ENCODE data around the gene THAP11. TPM values are rescaled to one million over a fixed set of nuclear protein-coding genes. Genes with fewer than 3 reads are reported as not detected.

The THAP11 gene
- total and polyA plus RNA-seq, 2 of the 13 experiments (the other 11 are each of a cell fraction or from before 2014, with no cell fraction given): 44.2 to 53.4 TPM

DNA sequence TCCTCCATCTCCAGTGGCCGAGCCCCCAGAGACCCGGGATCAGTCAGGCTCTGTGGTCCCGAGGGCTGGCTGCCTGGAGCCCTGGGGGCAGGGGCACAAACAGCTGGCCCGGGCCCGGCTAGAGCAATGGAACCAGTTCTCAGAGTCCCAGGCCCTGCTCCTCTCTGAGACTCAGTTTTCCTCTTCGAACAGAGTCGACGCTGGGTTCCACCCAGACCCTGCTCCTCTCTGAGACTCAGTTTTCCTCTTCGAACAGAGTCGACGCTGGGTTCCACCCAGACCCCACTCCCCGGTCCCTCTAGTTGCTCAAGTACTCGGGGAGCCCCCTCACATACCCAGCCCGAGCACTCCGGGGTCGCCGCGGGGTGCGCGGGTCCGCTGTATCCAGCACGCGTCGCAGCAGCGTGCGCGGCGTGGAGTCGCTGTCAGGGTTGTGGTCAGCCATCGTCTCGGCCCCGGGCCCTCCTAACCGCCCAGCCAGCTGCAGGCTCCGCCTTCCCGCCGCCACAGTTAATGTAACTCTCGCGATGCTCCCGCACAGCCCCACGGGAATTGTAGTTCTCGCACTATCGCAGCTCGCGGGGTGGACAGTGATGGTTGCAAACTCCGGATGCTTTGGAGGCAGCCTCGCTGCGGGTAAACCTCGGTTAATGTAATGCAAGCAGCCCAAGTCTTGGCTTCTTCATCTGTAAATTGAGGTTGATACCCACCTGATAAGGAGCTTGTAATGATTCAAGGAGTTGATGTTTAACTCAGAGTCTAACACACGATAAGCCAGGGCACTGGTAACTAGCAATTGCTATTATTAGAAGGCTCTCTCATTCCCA is 8.5 kb upstream of the THAP11 start (continued):
- TF ChIP-seq, protein P1, sequence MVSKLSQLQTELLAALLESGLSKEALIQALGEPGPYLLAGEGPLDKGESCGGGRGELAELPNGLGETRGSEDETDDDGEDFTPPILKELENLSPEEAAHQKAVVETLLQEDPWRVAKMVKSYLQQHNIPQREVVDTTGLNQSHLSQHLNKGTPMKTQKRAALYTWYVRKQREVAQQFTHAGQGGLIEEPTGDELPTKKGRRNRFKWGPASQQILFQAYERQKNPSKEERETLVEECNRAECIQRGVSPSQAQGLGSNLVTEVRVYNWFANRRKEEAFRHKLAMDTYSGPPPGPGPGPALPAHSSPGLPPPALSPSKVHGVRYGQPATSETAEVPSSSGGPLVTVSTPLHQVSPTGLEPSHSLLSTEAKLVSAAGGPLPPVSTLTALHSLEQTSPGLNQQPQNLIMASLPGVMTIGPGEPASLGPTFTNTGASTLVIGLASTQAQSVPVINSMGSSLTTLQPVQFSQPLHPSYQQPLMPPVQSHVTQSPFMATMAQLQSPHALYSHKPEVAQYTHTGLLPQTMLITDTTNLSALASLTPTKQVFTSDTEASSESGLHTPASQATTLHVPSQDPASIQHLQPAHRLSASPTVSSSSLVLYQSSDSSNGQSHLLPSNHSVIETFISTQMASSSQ (IDR thresholded peaks at IDR 0.05; ENCODE audit: low read depth): peak; percentile 65
- TF ChIP-seq, protein P1 (CRISPR knock-in tag; IDR thresholded peaks at IDR 0.05; ENCODE audit: borderline replicate concordance): peak; percentile 85; the same call in 1 of the 2 replicates
- TF ChIP-seq AKAP8 (CRISPR knock-in tag; IDR thresholded peaks at IDR 0.05): peak; percentile 81; the same call in 1 of the 2 replicates
- TF ChIP-seq SP140L (CRISPR knock-in tag; IDR thresholded peaks at IDR 0.05; ENCODE audit: borderline replicate concordance): no peak
- peak; percentile 85 for TF ChIP-seq TMF1 (CRISPR knock-in tag; IDR thresholded peaks at IDR 0.05; ENCODE audit: low read depth)
- TF ChIP-seq RARG (CRISPR knock-in tag; IDR thresholded peaks at IDR 0.05; ENCODE audit: low read depth): no peak
- TF ChIP-seq HMGA1 (CRISPR knock-in tag; conservative IDR thresholded peaks at IDR 0.05): no peak; the same call in 1 of the 2 replicates
- no peak for TF ChIP-seq ZNF10 (CRISPR knock-in tag; IDR thresholded peaks at IDR 0.05; ENCODE audit: borderline replicate concordance, low read depth)
- no peak; the same call in 1 of the 2 replicates for TF ChIP-seq JUN (CRISPR knock-in tag; IDR thresholded peaks at IDR 0.05)
- no peak for TF ChIP-seq SRF (IDR thresholded peaks at IDR 0.05; ENCODE audit: low read depth, low read length)
- TF ChIP-seq, protein P2, sequence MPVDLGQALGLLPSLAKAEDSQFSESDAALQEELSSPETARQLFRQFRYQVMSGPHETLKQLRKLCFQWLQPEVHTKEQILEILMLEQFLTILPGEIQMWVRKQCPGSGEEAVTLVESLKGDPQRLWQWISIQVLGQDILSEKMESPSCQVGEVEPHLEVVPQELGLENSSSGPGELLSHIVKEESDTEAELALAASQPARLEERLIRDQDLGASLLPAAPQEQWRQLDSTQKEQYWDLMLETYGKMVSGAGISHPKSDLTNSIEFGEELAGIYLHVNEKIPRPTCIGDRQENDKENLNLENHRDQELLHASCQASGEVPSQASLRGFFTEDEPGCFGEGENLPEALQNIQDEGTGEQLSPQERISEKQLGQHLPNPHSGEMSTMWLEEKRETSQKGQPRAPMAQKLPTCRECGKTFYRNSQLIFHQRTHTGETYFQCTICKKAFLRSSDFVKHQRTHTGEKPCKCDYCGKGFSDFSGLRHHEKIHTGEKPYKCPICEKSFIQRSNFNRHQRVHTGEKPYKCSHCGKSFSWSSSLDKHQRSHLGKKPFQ (CRISPR knock-in tag; IDR thresholded peaks at IDR 0.05; ENCODE audit: insufficient replicate concordance): peak; percentile 51
- no peak; the same call in 1 of the 2 replicates for TF ChIP-seq ZNF790 (CRISPR knock-in tag; IDR thresholded peaks at IDR 0.05; ENCODE audit: borderline replicate concordance)
- TF ChIP-seq, protein P3, sequence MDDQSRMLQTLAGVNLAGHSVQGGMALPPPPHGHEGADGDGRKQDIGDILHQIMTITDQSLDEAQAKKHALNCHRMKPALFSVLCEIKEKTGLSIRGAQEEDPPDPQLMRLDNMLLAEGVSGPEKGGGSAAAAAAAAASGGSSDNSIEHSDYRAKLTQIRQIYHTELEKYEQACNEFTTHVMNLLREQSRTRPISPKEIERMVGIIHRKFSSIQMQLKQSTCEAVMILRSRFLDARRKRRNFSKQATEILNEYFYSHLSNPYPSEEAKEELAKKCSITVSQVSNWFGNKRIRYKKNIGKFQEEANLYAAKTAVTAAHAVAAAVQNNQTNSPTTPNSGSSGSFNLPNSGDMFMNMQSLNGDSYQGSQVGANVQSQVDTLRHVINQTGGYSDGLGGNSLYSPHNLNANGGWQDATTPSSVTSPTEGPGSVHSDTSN (CRISPR knock-in tag; IDR thresholded peaks at IDR 0.05; ENCODE audit: borderline replicate concordance): peak; percentile 65; the same call in 1 of the 2 replicates
- TF ChIP-seq, protein P4, sequence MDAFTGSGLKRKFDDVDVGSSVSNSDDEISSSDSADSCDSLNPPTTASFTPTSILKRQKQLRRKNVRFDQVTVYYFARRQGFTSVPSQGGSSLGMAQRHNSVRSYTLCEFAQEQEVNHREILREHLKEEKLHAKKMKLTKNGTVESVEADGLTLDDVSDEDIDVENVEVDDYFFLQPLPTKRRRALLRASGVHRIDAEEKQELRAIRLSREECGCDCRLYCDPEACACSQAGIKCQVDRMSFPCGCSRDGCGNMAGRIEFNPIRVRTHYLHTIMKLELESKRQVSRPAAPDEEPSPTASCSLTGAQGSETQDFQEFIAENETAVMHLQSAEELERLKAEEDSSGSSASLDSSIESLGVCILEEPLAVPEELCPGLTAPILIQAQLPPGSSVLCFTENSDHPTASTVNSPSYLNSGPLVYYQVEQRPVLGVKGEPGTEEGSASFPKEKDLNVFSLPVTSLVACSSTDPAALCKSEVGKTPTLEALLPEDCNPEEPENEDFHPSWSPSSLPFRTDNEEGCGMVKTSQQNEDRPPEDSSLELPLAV (CRISPR knock-in tag; conservative IDR thresholded peaks at IDR 0.05; ENCODE audit: low read depth): no peak
- TF ChIP-seq ZNF235 (CRISPR knock-in tag; IDR thresholded peaks at IDR 0.05; ENCODE audit: borderline replicate concordance): no peak

All from HepG2 (cell line).